ENCODE measurements around the gene BLCAP.
A peak's percentile ranks its signal among the peaks of the same experiment; 100 is the strongest.
"Not testable (repeated sequence)": the region's sequence is repeated elsewhere in the genome, so short reads cannot be mapped to it uniquely, and the experiment has no call there.

The BLCAP gene

GRCh38 chr20:37511610-37512275, 15.9 kb downstream of the BLCAP start:
- no peak for DNase-seq

- DNase-seq = no peak
Measured at GRCh38 chr20:37510226-37510625, 17.4 kb downstream of the BLCAP start.

- no peak for DNase-seq
Measured at GRCh38 chr20:37506152-37506725, 21.4 kb downstream of the BLCAP start.

- DNase-seq = no peak
Measured at GRCh38 chr20:37505263-37506151, 22.2 kb downstream of the BLCAP start.

GRCh38 chr20:37504404-37505096, 23.1 kb downstream of the BLCAP start:
- no peak for DNase-seq

- no peak for DNase-seq
Measured at GRCh38 chr20:37503256-37503927, 24.3 kb downstream of the BLCAP start.

- DNase-seq = no peak
Measured at GRCh38 chr20:37502654-37503053, 25.0 kb downstream of the BLCAP start.

GRCh38 chr20:37501940-37502339, 25.7 kb downstream of the BLCAP start:
- peak; percentile 92 for DNase-seq

GRCh38 chr20:37500311-37500710, 27.4 kb downstream of the BLCAP start:
- DNase-seq = peak; percentile 63

GRCh38 chr20:37498066-37498665, 29.5 kb downstream of the BLCAP start:
- DNase-seq = no peak

- no peak for DNase-seq
Measured at GRCh38 chr20:37494796-37495195, 32.9 kb downstream of the BLCAP start.

GRCh38 chr20:37494301-37494700, 33.4 kb downstream of the BLCAP start:
- DNase-seq = no peak

GRCh38 chr20:37492945-37493344, 34.7 kb downstream of the BLCAP start:
- DNase-seq = no peak

- DNase-seq = no peak
Measured at GRCh38 chr20:37492096-37492625, 35.5 kb downstream of the BLCAP start.

GRCh38 chr20:37490663-37491350, 36.9 kb downstream of the BLCAP start:
- no peak for DNase-seq

GRCh38 chr20:37486209-37486608, 41.5 kb downstream of the BLCAP start:
- DNase-seq = not testable (repeated sequence)

- no peak for DNase-seq
Measured at GRCh38 chr20:37484331-37484730, 43.3 kb downstream of the BLCAP start.

GRCh38 chr20:37481610-37482009, 46.1 kb downstream of the BLCAP start:
- no peak for DNase-seq

- no peak for DNase-seq
Measured at GRCh38 chr20:37480919-37481318, 46.8 kb downstream of the BLCAP start.

GRCh38 chr20:37479925-37480691, 47.6 kb downstream of the BLCAP start:
- DNase-seq = no peak

GRCh38 chr20:37479266-37479665, 48.4 kb downstream of the BLCAP start:
- no peak for DNase-seq
